ENCODE results near the gene MAP3K5.
"Not testable (repeated sequence)": the region's sequence is repeated elsewhere in the genome, so short reads cannot be mapped to it uniquely, and the experiment has no call there.

MAP3K5 gene

DNA sequence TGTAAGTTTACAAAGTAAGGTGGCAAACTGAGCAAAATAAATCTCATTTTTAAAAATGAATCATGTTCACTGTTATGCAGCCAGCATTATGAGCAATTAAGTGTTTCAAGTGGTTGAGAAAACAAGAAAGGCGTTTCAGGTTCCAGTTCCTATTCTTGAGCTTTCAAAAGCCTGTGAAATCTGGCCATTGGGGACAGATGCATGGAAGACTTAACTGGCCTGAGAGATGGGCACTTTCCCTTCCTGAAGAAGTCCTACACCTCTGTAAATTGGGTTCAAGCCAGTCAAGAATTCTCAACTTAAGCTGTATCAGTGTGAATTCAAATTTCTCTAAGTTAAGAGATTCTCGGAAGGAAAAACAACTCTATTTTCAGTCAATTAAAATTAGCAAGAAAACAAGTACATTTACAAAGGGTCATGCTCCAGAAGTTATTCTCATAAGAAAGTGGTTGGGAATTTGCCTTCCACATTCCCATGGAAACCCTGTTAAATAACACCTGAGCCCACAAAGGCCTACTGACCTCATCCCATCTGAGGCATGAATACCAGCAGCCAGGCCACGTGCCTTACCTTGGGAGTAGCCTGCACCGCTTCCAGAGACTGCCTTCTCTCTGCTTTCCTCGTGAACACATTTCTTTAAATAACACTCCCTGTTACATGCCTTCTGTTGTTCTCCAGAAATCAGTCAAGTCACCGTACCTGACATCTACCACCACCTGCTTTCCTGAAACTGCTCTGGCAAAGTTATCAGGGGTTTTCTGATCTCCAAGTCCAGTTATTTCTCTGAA is 19.4 kb downstream of the MAP3K5 start:
- DNase-seq (ENCODE audit: low spot score), result no peak

DNA sequence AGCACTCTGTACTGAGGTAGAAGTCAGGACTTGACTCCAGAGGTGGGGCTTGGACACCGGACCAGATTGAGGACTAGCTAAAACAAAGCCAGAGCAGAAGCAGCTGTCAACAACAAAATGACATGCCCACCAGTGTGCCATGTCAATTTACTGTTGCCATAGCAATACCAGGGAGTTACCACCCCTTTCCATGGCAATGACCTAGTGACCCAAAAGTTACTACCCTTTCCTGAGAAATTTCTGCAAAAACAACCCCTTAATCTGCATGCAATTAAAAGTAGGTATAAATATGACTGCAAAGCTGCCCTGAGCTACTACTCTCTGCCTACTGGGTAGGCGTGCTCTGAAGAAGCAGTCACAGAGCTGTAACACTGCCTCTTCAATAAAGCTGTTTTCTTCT is 21.0 kb downstream of the MAP3K5 start:
- DNase-seq (ENCODE audit: low spot score), result no peak

- no peak for DNase-seq (ENCODE audit: low spot score)
Measured at GRCh38 chr6:136769759-136770158, 22.5 kb downstream of the MAP3K5 start.

GRCh38 chr6:136769124-136769523 is 23.2 kb downstream of the MAP3K5 start:
- DNase-seq (ENCODE audit: low spot score), result no peak

DNA sequence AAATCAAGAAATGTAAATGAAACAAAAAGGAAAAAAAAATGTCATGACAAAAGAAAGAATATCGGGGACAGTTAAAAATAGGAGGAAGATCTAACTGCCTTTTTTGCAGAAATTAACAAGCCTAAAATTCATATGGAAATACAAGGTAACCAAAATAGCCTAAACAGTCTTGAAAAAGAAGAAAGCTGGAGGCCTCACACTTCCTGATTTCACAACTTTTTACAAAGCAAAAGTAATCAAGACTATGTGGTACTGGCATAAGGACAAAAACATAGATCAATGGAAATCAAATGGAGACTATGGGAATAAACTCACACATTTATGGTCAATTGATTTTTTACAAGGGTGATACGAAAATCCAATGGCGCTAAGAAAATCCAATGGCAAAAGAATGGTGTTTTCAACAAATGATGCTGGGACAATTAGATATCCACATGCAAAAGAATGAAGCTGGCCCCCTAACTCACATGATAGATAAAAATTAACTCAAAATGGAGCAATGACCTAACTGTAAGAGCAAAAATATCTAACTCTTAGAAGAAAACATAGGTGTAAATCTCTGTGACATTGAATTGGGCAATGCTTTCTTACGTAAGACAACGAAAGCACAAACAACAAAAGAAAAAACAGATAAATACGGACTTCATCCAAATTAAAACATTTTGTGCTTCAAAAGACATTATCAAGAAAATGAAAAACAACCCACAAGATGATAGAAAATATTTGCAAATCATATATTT is 24.5 kb downstream of the MAP3K5 start:
- no peak for DNase-seq (ENCODE audit: low spot score)

DNA sequence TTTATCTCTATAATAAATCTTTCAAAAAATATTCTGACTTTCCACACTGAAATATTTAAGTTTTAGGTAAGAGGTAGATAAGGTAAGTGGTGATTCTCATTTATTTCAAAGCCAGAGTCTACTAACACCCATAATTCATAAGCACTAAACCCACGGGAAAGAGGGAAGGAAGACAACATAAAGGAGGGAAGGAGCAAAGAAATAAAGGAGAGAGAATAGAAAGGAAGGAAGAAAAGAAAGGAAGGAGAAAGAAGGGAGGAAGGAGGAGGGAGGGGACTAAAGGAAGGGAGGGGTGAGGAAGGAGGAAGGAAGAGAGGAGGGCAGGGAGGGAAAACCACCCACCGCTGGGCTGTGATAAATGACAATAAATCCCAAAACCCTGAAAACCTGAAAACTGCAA is 25.2 kb downstream of the MAP3K5 start:
- DNase-seq (ENCODE audit: low spot score), result no peak

- DNase-seq (ENCODE audit: low spot score), result no peak
Measured at GRCh38 chr6:136766274-136766673, 26.0 kb downstream of the MAP3K5 start.

DNA sequence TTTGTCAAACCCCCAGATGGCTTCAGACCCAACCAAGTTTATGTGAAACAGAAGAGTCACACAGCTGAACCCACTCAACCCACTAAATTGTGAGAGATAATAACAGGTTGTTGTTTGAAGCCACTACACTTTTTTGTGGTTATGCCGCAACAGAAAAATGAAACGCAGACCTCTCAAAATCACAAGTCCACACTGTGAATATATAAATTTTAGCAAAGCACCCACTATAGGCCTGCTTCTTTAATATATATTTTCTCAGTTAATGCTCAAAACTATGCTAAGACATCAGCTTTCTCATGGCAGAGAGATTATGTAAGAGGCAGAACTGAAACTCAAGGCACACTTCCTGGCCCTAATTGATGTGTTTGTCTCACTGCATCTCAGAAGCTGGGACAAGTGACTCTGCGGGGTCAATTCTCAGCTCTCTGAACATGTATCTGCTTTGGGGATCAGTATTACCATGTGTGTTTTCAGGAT is 27.7 kb downstream of the MAP3K5 start:
- no peak for DNase-seq (ENCODE audit: low spot score)

DNA sequence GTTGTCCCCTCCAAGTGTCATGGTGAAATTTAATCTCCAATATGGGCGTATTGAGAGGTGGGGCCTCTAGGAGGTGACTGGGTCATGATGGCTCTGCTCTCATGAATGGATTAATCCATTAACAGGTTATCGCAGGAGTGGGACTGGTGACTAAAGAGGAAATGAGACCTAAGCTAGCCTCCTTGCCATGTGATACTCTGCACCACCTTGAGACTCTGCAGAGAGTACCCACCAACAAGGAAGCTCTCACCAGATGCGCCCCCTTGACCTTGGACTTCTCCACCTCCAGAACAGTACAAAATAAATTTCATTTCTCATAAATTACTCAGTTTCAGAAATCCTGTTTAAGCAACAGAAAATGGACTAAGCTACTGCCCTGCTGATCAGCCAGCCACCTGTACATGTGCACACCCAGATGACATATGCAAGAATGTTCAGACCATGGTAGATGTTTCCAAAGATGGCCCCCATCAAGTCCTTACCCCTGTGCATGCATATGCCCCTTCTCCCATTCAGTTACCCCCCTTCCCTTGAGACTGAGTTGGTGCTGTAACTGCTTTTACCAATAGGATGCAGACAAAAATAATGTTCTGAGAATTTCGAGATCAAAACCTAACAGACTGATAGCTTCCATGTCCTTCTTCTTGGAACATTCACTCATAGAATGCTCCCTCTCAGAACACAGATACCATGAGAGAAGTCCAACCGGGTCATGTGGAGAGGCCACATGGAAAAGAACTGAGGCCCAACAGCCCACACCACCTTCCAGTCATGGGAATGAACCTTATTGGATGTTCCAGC is 28.4 kb downstream of the MAP3K5 start:
- no peak for DNase-seq (ENCODE audit: low spot score)

DNA sequence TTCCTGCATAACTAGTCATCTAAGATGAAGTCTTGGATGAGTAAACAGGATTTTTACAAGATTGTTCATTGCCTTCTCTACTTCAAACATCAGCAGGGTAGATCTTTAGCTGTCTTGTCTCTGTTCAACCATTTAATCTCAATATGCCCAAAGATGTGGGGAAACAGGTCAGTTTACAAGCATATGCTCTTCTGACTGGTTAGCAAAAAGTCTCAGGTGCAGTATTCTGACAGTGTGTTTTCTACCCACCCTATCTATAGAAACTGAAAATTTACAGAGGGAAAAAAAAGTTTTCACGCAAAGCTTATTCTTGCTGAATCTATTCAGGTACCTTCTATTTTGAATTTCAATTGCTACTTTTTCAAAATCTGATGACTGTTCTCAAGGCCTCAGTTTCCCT is 29.0 kb downstream of the MAP3K5 start:
- no peak for DNase-seq (ENCODE audit: low spot score)

- DNase-seq (ENCODE audit: low spot score), result no peak
Measured at GRCh38 chr6:136762022-136762975, 30.0 kb downstream of the MAP3K5 start.

GRCh38 chr6:136761227-136761922 is 30.9 kb downstream of the MAP3K5 start:
- no peak for DNase-seq (ENCODE audit: low spot score)

DNA sequence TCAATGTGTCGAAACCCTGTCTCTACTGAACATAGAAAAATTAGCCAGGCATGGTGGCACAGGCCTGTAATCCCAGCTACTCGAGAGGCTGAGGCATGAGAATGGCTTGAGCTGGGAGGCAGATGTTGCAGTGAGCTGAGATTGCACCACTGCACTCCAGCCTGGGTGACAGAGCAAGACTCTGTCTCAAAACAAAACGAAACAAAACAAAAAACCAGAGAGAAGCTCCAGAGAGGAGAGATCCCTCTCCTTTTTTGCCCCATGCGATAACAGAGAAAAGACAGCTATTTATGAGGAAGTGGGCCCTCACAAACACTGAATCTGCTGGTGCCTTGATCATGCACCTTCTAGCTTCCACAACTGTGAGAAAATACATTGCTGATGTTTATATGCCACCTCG is 31.5 kb downstream of the MAP3K5 start:
- not testable (repeated sequence) for DNase-seq (ENCODE audit: low spot score)

- no peak for DNase-seq (ENCODE audit: low spot score)
Measured at GRCh38 chr6:136757150-136757549, 35.1 kb downstream of the MAP3K5 start.

DNA sequence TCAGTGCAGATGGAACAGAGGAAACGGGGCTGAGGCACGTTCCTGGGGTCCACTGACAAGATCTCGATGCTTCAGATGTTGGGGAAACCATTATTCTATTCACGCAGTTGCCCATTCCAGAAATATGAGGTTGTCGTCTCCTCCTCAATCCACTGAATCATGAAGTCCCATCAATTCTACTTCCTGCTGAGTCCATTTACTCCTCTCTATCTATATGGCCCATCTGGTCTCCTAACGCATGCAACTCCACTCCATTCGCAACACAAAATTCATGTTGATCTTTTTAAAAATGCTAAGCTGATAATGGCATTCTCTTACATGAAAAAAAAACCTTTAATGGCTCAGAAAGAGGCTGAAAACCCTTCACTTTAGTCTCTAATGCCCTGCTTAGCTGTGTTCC is 37.5 kb downstream of the MAP3K5 start:
- DNase-seq (ENCODE audit: low spot score), result no peak

DNA sequence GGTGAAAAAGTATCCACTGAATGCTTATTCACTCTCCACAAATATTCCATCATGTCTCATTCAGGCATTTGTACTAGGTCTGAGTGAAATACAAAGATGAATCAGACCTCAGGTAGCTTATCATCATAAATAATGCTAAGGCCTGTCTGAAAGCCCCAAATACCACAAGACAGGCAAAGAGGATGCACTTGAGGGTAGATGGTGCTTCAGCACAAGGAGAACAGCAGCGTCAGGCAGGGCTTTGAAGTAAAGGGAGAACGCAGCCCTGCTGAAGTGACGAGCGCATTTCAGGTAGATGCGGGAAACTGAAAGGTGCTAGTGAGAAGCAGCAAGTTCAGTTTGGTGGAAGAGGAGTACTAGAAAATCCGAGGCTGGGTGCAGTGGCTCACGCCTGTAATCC is 38.7 kb downstream of the MAP3K5 start:
- DNase-seq (ENCODE audit: low spot score), result no peak

DNA sequence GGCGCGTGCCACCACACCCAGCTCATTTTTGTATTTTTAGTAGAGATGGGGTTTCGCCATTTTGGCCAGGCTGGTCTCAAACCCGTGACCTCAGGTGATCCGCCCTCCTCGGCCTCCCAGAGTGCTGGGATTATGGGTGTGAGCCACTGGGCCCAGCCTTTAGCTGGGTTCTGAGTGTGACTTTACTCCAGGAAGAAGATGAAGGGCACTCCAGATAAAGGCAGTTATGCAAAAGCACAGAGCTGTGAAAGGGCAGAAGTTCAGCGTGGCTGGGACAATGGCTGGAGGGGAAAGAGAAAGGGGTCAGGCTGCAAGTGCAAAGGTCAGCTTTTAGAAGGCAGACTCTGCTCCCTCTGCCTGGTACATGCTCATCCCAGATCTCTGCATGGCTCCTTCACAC is 39.7 kb downstream of the MAP3K5 start:
- no peak for DNase-seq (ENCODE audit: low spot score)

- no peak for DNase-seq (ENCODE audit: low spot score)
Measured at GRCh38 chr6:136751991-136752390, 40.3 kb downstream of the MAP3K5 start.

DNA sequence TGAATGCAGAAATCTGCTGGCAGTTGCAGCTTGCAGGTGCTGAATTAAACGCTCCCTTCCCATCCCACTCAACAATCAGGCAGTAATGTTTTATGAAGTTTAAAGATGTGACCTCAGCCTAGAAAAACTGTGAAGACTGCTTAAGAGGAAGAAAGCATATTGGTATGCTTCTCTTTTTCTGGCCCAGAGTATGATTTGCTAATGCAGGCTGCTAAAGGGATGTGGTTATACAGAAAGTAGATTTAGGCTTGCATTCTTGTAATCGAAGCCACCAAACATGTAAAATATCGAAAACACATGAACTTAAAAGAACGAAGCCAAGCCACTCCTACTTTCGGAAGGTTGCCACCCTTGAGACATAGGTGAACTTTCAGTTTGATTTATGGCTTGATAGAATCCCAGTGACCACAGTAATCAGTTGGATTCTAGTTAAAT is 40.7 kb downstream of the MAP3K5 start:
- DNase-seq (ENCODE audit: low spot score), result no peak

DNA sequence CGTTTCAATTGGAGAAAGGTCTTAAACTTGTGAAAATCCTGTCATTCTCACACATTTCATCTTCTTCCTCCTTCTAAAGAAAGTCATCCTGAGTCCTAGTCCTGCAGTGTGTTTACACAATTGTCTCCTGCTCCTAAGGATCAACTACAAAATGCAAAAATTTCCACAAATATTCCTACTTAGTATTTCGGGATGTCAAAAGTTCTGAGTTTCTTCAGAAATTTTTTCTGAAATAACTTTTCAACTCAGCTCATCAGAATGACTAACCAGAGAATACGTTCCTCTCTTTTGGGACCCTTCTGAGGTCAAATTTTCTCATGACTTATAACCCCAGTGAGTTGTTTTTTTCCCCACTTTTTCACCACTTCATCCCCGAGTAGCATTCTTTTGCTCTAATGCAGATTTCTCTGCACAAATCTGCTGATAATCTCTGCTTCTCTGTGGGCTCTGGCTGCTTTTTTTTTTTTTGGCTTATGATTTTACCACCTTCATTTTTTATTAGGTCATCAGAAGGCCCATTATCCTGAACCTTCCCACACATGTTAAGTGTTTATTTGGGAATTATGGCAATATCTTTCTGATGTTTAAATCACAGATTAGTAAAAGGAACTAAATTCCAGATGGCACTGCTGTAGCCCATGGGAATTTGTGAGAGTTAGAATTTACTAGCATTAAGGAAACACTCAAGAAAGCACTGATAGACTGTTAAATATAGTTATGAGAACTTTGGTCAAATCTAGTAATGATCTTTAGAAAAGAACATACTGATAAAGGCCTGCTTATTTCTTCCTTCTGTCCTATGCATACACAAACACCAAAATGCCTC is 41.4 kb downstream of the MAP3K5 start:
- no peak for DNase-seq (ENCODE audit: low spot score)
